GM18511 (cell line): ENCODE measurements around the gene GPN2.
"Not testable (repeated sequence)": the region's sequence is repeated elsewhere in the genome, so short reads cannot be mapped to it uniquely, and the experiment has no call there.

Source experiments
- ATAC-seq: cut with Tn5 transposase; IDR thresholded peaks from one replicate; pipeline ENCODE4 v1.9.1; 2021; ENCODE audit warnings: mild to moderate bottlenecking, moderate library complexity; ENCODE audit not compliant: unreplicated experiment

The GPN2 gene

GRCh38 chr1:26900815-26901511, 10.9 kb upstream of the GPN2 start:
- ATAC-seq: no peak

DNA sequence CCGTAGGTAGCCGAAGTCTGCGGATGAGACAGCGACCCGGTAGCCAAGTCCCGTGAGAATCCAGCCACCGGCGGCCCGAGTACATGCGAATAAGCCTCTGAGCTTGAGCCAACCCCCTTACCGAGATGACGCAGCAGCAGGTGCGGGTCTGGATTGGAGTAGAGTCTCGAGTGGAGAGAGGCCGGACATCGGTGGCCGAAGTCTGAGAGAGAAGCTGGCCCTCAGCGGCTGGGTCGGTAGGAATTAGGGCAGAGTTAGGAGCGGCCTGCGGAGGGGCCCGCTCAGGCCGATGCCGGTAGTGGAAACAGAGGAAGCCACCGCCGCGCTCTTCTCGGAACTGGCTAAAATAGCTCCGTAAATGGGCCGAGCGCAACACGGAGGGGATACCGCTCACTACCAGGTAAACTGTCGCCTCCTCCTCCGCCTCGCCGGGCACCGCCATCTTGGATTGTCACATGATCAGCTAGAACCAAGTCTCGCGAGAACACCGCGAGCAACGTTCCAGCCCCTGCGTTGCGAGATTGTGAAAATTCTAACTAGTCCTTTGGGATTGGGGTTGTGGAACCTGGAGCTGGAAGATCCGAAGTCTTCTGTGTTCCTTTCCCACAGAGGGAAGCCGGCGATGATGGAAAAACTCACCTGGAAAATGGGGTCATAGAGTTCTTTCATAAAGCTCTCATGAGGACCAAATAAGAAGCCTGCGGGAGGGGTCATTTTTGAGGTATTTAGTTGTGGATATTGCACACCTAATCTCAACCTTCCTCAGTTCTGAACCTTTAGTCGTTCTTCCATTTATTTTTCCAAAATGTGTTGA, 10.1 kb upstream of the GPN2 start, which contains the start of gene GPATCH3:
TSS of gene GPATCH3 (minus strand) at position 467 of the 814 bp plus-strand sequence. CDS start at position 442, 25 bp downstream.
- peak; percentile 69 for ATAC-seq

DNA sequence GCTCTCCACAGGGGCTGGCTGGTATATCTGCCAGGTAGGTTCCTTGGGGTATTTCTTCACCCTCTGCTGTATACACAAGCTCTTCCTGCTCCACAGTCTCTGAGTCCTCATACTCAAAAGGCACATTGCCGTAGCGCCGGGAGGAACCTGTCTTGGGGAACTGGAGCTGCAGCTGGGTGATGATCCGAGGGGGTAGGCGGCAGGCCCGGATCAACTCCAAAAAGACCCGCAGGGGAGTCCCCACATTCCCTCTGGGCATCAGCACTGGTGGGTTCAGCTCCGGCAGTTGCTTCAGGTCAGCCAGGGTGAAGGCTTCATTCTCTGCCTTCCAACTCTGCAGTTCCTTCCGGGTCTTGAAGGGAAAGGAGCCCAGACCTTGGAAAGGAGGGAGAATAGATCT, 7.3 kb upstream of the GPN2 start:
- no peak for ATAC-seq

DNA sequence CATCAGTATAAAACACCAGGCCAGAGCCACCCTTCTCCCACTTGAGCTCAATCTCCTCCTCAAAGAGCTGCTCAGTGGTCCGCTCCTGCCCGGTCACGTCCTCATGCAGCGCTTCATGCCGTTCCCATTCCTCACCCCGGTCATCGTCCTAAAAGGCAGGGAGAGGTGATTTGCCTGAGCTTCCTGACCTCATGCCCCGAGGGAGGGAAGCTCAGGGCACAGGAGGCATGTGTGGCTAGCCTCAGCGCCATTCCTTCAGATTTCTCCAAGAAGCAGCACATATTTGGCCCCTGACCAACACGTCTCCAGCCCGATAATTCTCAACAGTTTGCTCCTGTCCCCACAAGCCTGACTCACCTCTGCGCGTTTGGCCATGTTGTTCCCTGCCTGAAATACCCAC, 4.2 kb upstream of the GPN2 start:
- ATAC-seq: no peak

- ATAC-seq: peak; percentile 33
Observed at GRCh38 chr1:26890467-26890796, 349 bp upstream of the GPN2 start.

- no peak for ATAC-seq
Observed at GRCh38 chr1:26888231-26888630, 1.9 kb downstream of the GPN2 start.

GRCh38 chr1:26887125-26887524, 3.0 kb downstream of the GPN2 start:
- ATAC-seq: no peak

GRCh38 chr1:26882696-26883463, 7.2 kb downstream of the GPN2 start:
- ATAC-seq: no peak

DNA sequence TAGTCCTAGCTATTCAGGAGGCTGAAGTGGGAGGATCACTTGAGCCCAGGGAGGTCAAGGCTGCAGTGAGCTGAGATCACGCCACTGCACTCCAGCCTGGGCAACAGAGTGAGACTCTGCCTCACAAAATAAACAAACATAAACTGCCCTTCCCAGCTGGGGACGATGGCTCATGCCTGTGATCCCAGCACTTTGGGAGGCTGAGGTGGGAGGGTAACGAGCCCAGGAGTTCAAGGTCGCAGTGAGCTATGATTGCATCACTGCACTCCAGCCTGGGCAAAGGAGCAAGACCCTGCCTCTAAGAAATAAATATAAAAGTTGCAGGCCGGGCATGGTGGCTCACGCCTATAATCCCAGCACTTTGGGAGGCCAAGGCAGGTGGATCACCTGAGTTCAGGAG, 8.5 kb downstream of the GPN2 start:
- not testable (repeated sequence) for ATAC-seq

- ATAC-seq: no peak
Observed at GRCh38 chr1:26879793-26880192, 10.3 kb downstream of the GPN2 start.

DNA sequence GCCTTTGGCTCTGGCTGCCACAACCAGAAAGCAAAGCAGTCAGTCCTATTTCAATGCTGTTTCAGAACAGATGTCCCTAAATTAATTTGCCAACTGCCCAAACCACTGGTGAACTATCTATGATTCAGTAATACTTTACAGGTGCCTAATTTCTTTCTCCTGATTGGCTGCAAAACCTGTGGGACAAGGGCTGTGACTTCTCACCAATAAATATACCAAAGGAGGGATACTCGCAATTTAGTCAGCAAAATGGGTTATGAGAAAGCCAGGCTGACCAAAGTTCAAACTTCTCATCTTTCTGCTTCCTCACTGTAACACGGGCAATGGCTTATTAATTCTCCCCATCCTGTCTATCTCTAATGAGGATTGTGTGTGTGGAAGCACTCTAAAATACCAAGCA, 12.8 kb downstream of the GPN2 start:
- no peak for ATAC-seq

GRCh38 chr1:26874896-26875295, 15.2 kb downstream of the GPN2 start:
- ATAC-seq: no peak

DNA sequence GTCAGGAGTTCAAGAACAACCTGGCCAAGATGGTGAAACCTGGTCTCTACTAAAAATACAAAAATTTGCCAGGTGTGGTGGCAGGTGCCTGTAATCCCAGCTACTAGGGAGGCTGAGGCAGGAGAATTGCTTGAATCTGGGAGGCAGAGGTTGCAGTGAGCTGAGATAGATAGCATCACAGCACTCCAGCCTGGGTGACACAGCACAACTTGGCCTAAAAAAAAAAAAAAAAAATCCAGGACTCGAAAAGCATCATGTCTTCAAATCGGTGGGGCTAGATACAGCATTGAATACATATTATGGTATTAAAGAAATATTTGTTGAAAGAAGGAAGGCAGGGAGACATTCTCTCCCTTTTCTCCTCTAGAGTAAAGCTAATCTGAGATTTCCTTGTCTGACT, 17.0 kb downstream of the GPN2 start:
- not testable (repeated sequence) for ATAC-seq

DNA sequence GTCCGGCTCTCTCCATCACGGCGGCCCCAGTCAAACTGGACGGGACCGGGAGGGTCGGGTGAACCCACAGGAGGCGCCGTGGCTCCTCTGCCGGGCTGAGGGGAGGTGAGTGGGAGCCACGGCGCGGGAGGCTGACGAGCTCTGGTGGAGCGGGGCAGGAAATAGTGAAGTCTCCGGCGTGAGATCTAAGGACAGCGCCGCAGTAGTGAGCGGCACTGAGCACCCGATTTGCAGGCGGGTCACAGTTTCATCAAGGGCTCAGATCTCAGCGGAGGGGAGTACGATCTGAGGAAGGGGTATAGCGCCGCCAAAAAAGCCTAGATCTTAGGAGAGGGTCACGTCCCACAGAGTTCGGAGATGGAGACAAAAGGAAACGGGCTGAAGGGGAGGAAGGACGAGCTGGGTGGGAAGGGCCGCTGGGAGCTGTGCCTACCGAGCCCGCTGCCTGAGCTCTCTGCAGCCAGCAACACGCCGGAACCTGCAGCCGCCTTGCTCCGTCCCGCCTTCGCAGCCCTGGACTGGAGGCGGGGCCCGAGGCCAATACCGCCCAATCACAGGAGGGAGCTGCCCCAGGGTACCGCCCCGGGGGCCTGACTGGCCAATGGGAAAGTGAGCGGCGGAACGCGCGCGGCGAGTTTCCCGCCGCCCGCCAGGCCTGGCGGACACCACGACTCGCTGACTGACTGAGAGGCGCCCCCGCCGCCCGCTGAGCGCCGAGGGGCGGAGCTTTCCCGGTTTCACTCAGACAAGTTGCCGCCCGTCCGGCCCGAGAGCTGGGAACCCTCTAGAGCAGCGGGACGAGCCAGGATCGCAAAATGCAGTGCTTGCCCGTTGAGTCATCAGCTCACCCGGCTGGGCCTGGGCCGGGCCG, 25.2 kb downstream of the GPN2 start:
- peak; percentile 86 for ATAC-seq

DNA sequence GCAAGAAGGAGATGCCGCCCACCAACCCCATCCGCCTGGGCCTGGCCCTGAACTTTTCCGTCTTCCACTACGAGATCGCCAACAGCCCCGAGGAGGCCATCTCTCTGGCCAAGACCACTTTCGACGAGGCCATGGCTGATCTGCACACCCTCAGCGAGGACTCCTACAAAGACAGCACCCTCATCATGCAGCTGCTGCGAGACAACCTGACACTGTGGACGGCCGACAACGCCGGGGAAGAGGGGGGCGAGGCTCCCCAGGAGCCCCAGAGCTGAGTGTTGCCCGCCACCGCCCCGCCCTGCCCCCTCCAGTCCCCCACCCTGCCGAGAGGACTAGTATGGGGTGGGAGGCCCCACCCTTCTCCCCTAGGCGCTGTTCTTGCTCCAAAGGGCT, 26.4 kb downstream of the GPN2 start:
- ATAC-seq: no peak

GRCh38 chr1:26862781-26863684, 27.1 kb downstream of the GPN2 start, which contains the start of gene SFN:
Gene SFN, plus strand, starts transcription at chr1:26863149. Its CDS starts 64 bp downstream, at chr1:26863213.
- no peak for ATAC-seq

GRCh38 chr1:26861889-26862378, 28.1 kb downstream of the GPN2 start:
- ATAC-seq: no peak

DNA sequence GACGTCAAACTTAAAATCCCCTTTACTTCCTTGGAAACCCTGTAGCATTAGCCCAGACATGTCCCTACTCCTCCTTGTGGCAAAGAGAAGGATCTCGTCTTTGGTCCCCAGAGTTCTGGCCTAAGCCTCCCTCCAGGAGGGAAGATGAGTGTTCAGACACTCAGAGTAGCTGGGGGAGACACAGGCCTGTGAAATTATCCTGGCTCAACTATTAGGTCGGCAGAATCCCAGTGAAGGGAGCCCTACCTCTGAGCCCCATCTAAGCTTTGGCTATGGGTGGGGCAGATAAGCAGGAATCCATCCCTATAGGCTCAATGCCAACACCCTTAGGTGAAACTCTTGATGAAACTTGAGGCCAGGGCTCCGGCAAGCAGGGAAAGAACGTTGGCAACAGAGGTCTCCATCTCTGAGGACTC, 28.8 kb downstream of the GPN2 start:
- ATAC-seq: no peak

DNA sequence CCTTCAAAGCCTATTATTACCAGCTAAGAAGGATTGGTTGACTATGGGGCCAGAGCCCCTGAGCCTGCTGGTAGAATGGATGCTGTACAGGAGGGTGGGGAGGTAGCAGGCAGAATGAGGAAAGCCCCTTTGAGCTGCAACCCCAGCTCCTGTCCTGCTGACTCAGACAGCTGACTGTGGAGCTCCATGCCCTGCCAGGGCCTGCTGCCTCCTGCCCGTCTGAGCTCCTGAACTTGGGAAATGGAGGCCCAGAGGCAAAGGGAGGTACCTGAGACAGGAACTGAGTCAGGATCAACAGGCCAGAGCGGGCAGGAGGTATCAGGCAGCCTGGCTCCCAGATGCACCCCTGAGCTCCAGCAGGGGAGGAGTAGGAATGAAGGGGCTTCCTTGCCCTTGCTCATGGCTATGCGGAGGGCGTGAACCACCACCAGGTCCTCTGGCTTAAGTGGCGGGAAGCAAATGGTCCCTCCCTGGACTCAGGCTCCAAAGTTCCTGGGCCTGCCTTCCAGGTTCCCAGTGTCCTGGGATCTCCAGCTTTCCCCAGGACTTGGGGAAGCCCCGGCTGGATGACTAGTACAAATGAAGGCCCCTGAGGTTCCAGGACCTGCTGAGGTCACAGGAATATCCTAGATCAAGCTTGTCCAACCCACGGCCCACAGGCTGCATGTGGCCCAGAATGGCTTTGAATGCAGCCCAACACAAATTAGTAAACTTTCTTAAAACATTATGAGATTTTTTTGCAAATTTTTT, 31.0 kb downstream of the GPN2 start:
- no peak for ATAC-seq
